Naive B cell (primary cell): ENCODE results near the gene IRGC. TPM values are rescaled to one million over a fixed set of nuclear protein-coding genes. Genes with fewer than 3 reads are reported as not detected.
A peak's percentile ranks its signal among the peaks of the same experiment; 100 is the strongest.

ENCODE experiments used
- ATAC-seq, 2 donors: fragments of 150-1000 bp; cut with Tn5 transposase; 2 replicates each; pipeline ENCODE4 v1.10.0; 2021; ENCODE audit warnings: low read depth in 2 of 2, mild to moderate bottlenecking in 2 of 2, moderate library complexity in 2 of 2
- DNase-seq: peaks from one replicate; pipeline ENCODE4 v3.0.0; 2022
- H3K27ac Mint-ChIP-seq, 6 donors: one replicate each; pipeline ENCODE4 v1.8.0; 2020 to 2022; ENCODE audit warnings: mild to moderate bottlenecking in 6 of 6, mixed read lengths in 6 of 6, moderate library complexity in 5 of 6, inconsistent platforms in 2 of 6
- H3K27me3 Mint-ChIP-seq, 3 donors: one replicate each; pipeline ENCODE4 v1.8.0; 2021 to 2022; ENCODE audit warnings: mixed read lengths in 3 of 3, mild to moderate bottlenecking in 1 of 3
- H3K36me3 Mint-ChIP-seq, 2 donors: one replicate each; pipeline ENCODE4 v1.8.0; 2020 to 2022; ENCODE audit warnings: mixed read lengths in 2 of 2, inconsistent platforms in 1 of 2, mild to moderate bottlenecking in 1 of 2
- H3K4me1 Mint-ChIP-seq, 3 donors: one replicate each; pipeline ENCODE4 v1.8.0; 2020 to 2022; ENCODE audit warnings: mixed read lengths in 3 of 3, inconsistent platforms in 1 of 3, mild to moderate bottlenecking in 1 of 3, moderate library complexity in 1 of 3
- H3K4me3 Mint-ChIP-seq, 8 donors: one replicate each; pipeline ENCODE4 v1.8.0; 2020 to 2022; ENCODE audit warnings: mild to moderate bottlenecking in 8 of 8, mixed read lengths in 8 of 8, moderate library complexity in 8 of 8, inconsistent platforms in 2 of 8
- H3K9me3 Mint-ChIP-seq, 7 donors: one replicate each; pipeline ENCODE4 v1.8.0; 2020 to 2022; ENCODE audit warnings: mixed read lengths in 7 of 7, mild to moderate bottlenecking in 5 of 7, inconsistent platforms in 2 of 7, moderate library complexity in 1 of 7
- polyA plus RNA-seq, 6 donors: library from polyadenylated mRNA; unstranded; fragments of 300-500 nt; fragmentation: Illumina TruSeq; gene quantifications; one replicate each; pipeline ENCODE4 v1.2.3, GENCODE V29; 2021; ENCODE audit warnings: low read depth in 6 of 6

IRGC gene
- not detected for polyA plus RNA-seq

- peaks cover 0 to 43% (median 15%) of the 10 kb centered on the region in 3 donors for H3K27me3 Mint-ChIP-seq
- H3K9me3 Mint-ChIP-seq, result no peaks in the 10 kb centered on the region
- no peaks in the 10 kb centered on the region for H3K36me3 Mint-ChIP-seq
- H3K4me3 Mint-ChIP-seq, result no peak within 1 kb of the TSS
- no peak for DNase-seq
- H3K27ac Mint-ChIP-seq, result peak within 1 kb of the TSS in 2 of 6 donors; percentile 6 to 33
- peaks cover 0 to 6% (median 0%) of the 10 kb centered on the region in 3 donors for H3K4me1 Mint-ChIP-seq
- ATAC-seq, result no peak
These were observed at the start of gene IRGC for GRCh38 chr19:43715776-43716175. Gene IRGC (plus strand): TSS chr19:43716076. CDS start chr19:43718559, 2,483 bp downstream.

- Mint-ChIP-seq H3K36me3 (peaks cover 0 to 6% of the 10 kb centered on the region in 2 donors), H3K4me3 (peak overlapping the region in 5 of 8 donors; percentile 82 to 94 (median 88)), H3K27ac (peak overlapping the region in 1 of 6 donors; percentile 14), H3K4me1 (peaks cover 36 to 57% (median 36%) of the 10 kb centered on the region in 3 donors), H3K27me3 (peaks cover 0 to 47% (median 12%) of the 10 kb centered on the region in 3 donors), H3K9me3 (peaks cover 0 to 7% (median 0%) of the 10 kb centered on the region in 7 donors)
- ATAC-seq (no peak), DNase-seq (no peak)
These were observed 48.6 kb upstream of the IRGC start for GRCh38 chr19:43667126-43667875.

GRCh38 chr19:43667876-43668405, 47.9 kb upstream of the IRGC start:
- Mint-ChIP-seq H3K36me3 (peaks cover 0 to 6% of the 10 kb centered on the region in 2 donors), H3K9me3 (peaks cover 0 to 7% (median 0%) of the 10 kb centered on the region in 7 donors), H3K4me3 (peak overlapping the region; percentile 81 to 94 (median 88)), H3K27me3 (peaks cover 0 to 49% (median 12%) of the 10 kb centered on the region in 3 donors), H3K4me1 (peaks cover 34 to 56% (median 36%) of the 10 kb centered on the region in 3 donors), H3K27ac (peak overlapping the region in 1 of 6 donors; percentile 94)
- ATAC-seq, result no peak
- no peak for DNase-seq

DNA sequence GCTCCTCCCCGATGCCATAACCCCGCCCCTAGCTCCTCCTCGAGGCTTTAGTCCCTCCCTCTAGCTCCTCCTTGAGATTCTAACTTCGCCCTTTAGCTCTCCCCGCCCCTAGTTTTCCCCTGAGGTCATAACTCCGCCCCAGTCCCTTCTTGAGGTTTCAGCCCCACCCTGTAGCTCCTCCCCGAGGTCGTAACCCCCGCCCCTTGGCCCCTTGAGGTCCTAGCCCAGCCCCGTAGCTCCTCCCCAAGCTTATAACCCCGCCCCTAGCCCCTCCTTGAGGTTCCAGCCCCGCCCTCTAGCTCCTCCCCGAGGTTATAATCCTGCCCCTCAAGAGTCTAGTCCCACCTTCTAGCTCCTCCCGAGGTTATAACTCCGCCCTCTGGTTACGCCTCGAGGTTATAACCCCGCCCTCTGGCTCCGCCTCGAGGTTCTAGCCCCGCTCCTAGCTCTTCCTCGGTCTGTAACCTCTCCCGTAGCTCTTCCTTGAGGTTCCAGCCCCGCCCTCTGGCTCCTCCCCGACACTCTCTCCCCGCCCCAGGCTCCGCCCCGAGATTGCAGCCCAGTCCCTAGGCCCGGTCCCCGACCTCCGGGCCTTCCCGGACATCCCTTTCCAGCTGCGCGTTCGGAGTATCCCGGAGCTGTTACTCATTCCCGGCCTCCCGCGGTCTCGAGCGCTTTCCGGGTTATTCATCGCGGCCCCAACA, 47.3 kb upstream of the IRGC start:
- H3K4me3 Mint-ChIP-seq, result peak overlapping the region; percentile 81 to 94 (median 88)
- peaks cover 28 to 51% (median 35%) of the 10 kb centered on the region in 3 donors for H3K4me1 Mint-ChIP-seq
- DNase-seq (peak; percentile 77), ATAC-seq (peak; percentile 71 to 76)
- H3K27ac Mint-ChIP-seq, result peak overlapping the region; percentile 32 to 92 (median 64)
- peaks cover 0 to 6% of the 10 kb centered on the region in 2 donors for H3K36me3 Mint-ChIP-seq
- H3K9me3 Mint-ChIP-seq, result peaks cover 0 to 7% (median 0%) of the 10 kb centered on the region in 7 donors
- peaks cover 0 to 49% (median 12%) of the 10 kb centered on the region in 3 donors for H3K27me3 Mint-ChIP-seq

DNA sequence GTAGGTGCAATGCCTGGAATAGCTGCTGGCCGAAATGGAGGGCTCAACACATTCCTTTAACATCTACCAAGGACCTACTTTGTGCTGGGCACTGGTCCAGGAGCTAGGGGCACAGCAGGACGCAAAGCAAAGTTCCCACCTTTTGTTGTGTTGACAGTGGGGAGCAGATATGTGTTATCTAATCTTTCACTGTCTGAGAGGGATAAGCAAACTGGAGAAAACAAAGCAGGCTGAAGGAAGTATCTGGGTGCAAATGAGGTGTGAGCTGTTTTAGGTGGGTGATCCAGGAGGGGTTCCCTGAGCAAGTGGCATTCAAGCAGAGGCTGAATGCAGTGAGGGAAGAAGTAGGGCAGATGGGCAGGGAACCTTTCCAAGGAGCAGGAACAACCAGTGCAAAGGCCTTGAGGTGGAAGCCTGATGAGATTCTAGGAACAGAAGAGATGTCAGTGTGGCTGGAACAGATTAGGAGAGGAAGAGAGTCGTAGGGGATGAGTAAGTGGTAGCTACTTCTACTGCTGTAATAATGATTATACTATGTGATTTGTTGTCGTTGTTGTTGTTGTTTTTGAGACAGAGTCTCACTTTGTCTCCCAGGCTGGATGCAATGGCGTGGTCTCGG, 43.7 kb upstream of the IRGC start:
- Mint-ChIP-seq H3K4me1 (peaks cover 26 to 45% (median 29%) of the 10 kb centered on the region in 3 donors), H3K9me3 (peaks cover 0 to 7% (median 0%) of the 10 kb centered on the region in 7 donors), H3K27me3 (peaks cover 3 to 52% (median 12%) of the 10 kb centered on the region in 3 donors), H3K4me3 (peak overlapping the region in 1 of 8 donors; percentile 0), H3K27ac (no peak overlapping the region), H3K36me3 (peaks cover 0 to 6% of the 10 kb centered on the region in 2 donors)
- ATAC-seq, result no peak
- no peak for DNase-seq

DNA sequence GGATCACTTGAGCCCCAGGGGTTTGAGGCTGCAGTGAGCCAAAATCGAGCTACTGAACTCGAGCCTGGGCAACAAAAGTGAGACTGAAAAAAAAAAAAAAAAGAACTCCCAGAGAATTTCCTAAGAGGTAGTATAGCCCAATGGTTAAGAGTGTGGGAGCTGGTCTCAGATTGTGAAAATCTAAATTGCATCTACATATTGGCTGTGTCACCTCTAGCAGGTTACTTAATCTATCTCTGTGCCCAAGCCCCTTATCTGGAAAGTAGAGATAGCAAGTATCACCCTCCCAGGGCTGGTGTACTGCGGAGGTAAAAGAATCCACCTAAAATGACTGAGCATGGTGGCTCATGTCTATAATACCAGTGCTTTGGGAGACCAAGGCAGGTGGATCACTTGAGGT, 42.2 kb upstream of the IRGC start:
- no peak overlapping the region for H3K4me3 Mint-ChIP-seq
- H3K36me3 Mint-ChIP-seq, result no peaks in the 10 kb centered on the region
- ATAC-seq (no peak), DNase-seq (no peak)
- H3K4me1 Mint-ChIP-seq, result peaks cover 14 to 31% (median 16%) of the 10 kb centered on the region in 3 donors
- H3K9me3 Mint-ChIP-seq, result peaks cover 0 to 1% (median 0%) of the 10 kb centered on the region in 7 donors
- H3K27me3 Mint-ChIP-seq, result peaks cover under 1 to 39% (median 3%) of the 10 kb centered on the region in 3 donors
- no peak overlapping the region for H3K27ac Mint-ChIP-seq

GRCh38 chr19:43674183-43674582, 41.7 kb upstream of the IRGC start:
- peaks cover 9 to 25% (median 11%) of the 10 kb centered on the region in 3 donors for H3K4me1 Mint-ChIP-seq
- DNase-seq (no peak), ATAC-seq (no peak)
- H3K4me3 Mint-ChIP-seq, result no peak overlapping the region
- no peaks in the 10 kb centered on the region for H3K9me3 Mint-ChIP-seq
- H3K27ac Mint-ChIP-seq, result peak overlapping the region in 1 of 6 donors; percentile 44
- H3K36me3 Mint-ChIP-seq, result no peaks in the 10 kb centered on the region
- peaks cover 0 to 33% (median 3%) of the 10 kb centered on the region in 3 donors for H3K27me3 Mint-ChIP-seq

DNA sequence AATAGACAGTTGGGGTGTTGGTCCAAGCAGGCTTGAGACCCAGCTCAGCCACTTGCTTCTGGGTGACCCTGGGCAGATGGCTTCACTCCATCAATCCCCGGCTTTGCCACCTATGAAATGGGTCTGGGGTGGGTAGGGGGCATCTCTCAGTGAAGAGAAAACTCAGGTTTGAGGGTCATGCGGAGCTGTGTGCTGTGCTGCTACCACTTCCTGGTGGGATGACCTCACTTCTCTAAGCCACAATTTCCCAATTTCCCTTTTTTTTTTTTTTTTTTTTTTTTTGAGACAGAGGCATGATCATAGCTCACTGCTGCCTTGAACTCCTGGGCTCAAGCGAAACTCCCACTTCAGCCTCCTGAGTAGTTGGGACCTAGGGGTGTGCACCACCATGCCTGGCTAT, 41.3 kb upstream of the IRGC start:
- H3K4me1 Mint-ChIP-seq, result peaks cover 8 to 21% (median 11%) of the 10 kb centered on the region in 3 donors
- DNase-seq, result no peak
- peaks cover 0 to 33% (median 3%) of the 10 kb centered on the region in 3 donors for H3K27me3 Mint-ChIP-seq
- H3K4me3 Mint-ChIP-seq, result no peak overlapping the region
- no peaks in the 10 kb centered on the region for H3K9me3 Mint-ChIP-seq
- H3K27ac Mint-ChIP-seq, result peak overlapping the region in 1 of 6 donors; percentile 44
- ATAC-seq, result no peak
- no peaks in the 10 kb centered on the region for H3K36me3 Mint-ChIP-seq

DNA sequence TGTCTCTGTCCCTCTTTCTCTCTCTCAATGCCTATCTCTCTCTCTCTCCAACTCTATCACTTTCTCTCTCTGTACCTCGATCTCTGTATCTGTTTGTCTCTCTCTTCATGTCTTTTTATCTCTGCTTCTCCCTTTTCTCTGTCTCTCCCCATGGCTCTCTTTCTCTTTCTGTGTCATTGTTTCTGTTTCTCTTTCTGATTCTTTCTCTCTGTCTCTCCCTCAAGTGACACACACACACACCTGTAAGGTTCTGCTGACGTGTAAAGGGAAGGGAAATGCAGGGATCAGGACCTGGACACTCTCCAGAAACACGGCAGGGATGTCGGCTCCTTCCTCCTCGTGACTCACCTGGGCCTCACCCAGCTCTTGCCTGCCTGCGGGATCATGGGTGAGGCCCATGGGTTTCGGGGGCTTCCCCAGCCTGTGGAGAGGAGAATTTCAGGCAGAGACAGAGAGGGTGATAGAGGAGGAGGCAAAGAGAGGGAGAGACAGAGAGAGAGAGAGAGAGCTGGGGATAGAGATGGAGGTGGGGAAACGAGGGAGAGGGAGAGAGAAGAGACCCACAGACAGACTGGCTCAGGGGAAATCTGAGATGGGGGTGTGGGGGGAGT, 40.5 kb upstream of the IRGC start:
- DNase-seq (no peak), ATAC-seq (no peak)
- H3K36me3 Mint-ChIP-seq, result no peaks in the 10 kb centered on the region
- H3K4me1 Mint-ChIP-seq, result peaks cover under 1 to 13% (median 4%) of the 10 kb centered on the region in 3 donors
- no peaks in the 10 kb centered on the region for H3K9me3 Mint-ChIP-seq
- H3K4me3 Mint-ChIP-seq, result no peak overlapping the region
- peak overlapping the region in 1 of 6 donors; percentile 33 for H3K27ac Mint-ChIP-seq
- peaks cover 0 to 27% (median 3%) of the 10 kb centered on the region in 3 donors for H3K27me3 Mint-ChIP-seq

DNA sequence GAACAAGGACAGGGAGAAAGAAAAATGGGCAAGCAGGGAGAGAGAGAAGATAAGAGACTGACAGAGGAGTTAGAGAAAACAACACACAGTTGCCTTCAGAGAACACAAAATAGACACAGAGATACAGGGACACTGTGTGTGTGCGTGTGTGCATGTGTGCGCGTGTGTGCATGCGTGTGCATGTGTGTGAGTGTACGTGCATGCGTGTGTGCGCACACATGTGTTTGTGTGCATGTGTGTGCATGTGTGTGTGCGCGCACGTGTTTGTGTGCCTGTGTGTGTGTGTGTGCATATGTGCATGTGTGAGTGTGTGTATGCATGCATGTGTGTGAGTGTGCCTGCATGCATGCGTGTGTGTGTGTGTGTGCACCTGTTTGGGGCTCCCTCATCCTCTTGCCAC, 40.0 kb upstream of the IRGC start:
- Mint-ChIP-seq H3K27ac (no peak overlapping the region), H3K27me3 (peaks cover 0 to 23% (median 3%) of the 10 kb centered on the region in 3 donors), H3K4me3 (no peak overlapping the region), H3K4me1 (peaks cover 0 to 10% (median 4%) of the 10 kb centered on the region in 3 donors), H3K9me3 (no peaks in the 10 kb centered on the region), H3K36me3 (no peaks in the 10 kb centered on the region)
- DNase-seq (no peak), ATAC-seq (no peak)

- Mint-ChIP-seq H3K4me3 (no peak overlapping the region), H3K4me1 (peaks cover 0 to 10% (median 4%) of the 10 kb centered on the region in 3 donors), H3K27ac (no peak overlapping the region), H3K27me3 (peaks cover 0 to 16% (median 3%) of the 10 kb centered on the region in 3 donors), H3K36me3 (no peaks in the 10 kb centered on the region), H3K9me3 (no peaks in the 10 kb centered on the region)
- DNase-seq, result no peak
- ATAC-seq, result no peak
These were observed 37.2 kb upstream of the IRGC start for GRCh38 chr19:43678512-43679261.

GRCh38 chr19:43681821-43682220, 34.1 kb upstream of the IRGC start:
- no peak overlapping the region for H3K4me3 Mint-ChIP-seq
- H3K36me3 Mint-ChIP-seq, result no peaks in the 10 kb centered on the region
- H3K27me3 Mint-ChIP-seq, result peaks cover 0 to 9% (median 0%) of the 10 kb centered on the region in 3 donors
- peaks cover 0 to 3% (median 0%) of the 10 kb centered on the region in 3 donors for H3K4me1 Mint-ChIP-seq
- no peak for ATAC-seq
- no peak for DNase-seq
- no peaks in the 10 kb centered on the region for H3K9me3 Mint-ChIP-seq
- no peak overlapping the region for H3K27ac Mint-ChIP-seq
